ENCODE measurements around the gene LDAH.

GRCh38 chr2:20671036-20671735, 151.7 kb downstream of the LDAH start:
- TF ChIP-seq SUZ12 (IDR thresholded peaks at IDR 0.05; ENCODE audit: extremely low read depth, insufficient read depth, insufficient read length) (no peak), YY1 (IDR thresholded peaks at IDR 0.05; ENCODE audit: insufficient read depth, insufficient read length) (no peak)

Measured in NT2/D1 (cell line).